ENCODE measurements around the gene ISOC2.

ISOC2 gene

GRCh38 chr19:55477905-55478304, 16.5 kb upstream of the ISOC2 start:
- DNase-seq (ENCODE audit: low read depth in 2 of 2), result no peak

GRCh38 chr19:55476100-55476775, 14.8 kb upstream of the ISOC2 start, which contains the start of gene ZNF628:
TSS of gene ZNF628 (plus strand) at chr19:55476617. CDS start at chr19:55479911, 3,294 bp downstream.
- peak; percentile 96 to 98 for DNase-seq (ENCODE audit: low read depth in 2 of 2)

- no peak for DNase-seq (ENCODE audit: low read depth in 2 of 2)
Measured at GRCh38 chr19:55474269-55475265, 13.1 kb upstream of the ISOC2 start.

DNA sequence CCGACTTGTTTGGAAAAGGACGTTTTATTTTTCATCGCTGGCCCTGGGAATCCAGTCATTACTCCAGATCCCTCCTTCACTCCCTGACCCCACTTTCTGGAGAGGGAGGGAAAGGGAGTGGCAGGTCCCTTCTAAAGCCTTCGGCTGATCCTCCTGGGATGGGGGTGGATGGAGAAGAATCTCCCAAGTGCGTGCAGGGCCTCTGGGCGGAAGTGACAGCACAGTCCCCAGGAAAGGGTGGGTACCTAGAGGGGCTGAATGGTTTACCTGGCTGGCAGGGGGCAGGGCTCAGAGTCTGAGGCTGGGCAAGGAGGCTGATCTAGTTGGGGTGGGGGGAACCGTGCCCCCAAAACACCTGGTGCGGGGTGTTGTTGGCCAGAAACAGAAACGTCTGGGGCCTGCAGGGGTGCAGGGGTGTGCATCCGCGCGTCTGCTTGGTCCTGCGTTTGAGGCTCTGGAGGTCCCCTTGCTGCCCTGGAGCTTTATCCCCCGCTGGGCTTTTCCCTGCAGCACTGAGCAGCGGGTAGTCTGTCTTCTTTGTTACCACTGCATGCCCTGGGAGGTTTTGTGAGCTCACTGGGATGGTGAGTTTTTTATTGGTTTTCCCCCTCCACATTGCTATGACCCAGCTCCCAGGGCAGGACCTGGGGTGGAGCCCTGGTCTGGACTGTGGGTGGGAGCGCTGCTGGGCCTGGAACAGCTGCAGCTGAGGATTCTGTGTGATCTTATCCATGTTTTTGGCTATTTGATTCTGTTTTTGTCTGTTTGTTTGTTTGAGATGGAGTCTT, 12.0 kb upstream of the ISOC2 start:
- DNase-seq (ENCODE audit: low read depth in 2 of 2), result no peak

DNA sequence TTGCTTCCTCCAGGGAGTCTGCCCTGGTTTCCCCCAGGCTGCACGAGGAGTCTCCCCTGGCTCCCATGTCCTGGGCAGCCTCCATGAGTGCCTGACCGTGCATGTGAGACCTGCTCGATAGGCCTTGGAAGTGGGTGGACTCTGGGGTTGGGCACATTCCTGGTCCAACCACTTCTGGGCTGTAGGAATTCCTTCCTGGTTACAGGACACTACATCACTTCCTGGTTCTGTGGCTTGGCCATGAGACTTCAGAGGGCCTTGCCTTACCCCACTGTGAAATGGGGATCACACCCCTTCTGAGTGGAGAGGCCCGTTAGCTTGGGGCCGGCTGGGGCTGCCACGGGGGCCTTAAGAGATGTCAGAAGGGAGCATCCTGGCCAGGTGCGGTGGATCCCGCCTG, 11.0 kb upstream of the ISOC2 start:
- DNase-seq (ENCODE audit: low read depth in 2 of 2), result no peak

- DNase-seq (ENCODE audit: low read depth in 2 of 2), result no peak
Measured at GRCh38 chr19:55471266-55471665, 9.8 kb upstream of the ISOC2 start.

GRCh38 chr19:55468054-55468393, 6.6 kb upstream of the ISOC2 start:
- DNase-seq (ENCODE audit: low read depth in 2 of 2), result no peak

GRCh38 chr19:55467236-55468053, 6.0 kb upstream of the ISOC2 start:
- peak; percentile 52 to 60 for DNase-seq (ENCODE audit: low read depth in 2 of 2)

DNA sequence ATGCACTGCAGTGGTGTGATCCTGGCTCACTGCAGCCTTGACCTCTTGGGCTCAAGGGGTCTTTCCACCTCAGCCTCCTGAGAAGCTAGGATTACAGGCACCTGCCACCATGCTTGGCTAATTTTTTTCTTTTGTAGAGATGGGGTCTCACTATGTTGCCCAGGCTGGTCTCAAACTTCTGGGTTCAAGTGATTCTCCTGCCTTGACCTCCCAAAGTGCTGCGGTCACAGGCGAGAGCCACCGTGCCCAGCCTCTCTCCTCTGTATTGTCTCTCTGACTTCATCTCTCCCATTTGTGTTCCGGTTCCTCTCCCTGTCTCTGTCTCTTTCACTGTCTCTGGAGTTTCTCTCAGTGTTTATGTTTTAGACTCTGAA, 4.8 kb upstream of the ISOC2 start:
- DNase-seq (ENCODE audit: low read depth in 2 of 2), result no peak

- no peak for DNase-seq (ENCODE audit: low read depth in 2 of 2)
Measured at GRCh38 chr19:55465460-55466240, 4.2 kb upstream of the ISOC2 start.

GRCh38 chr19:55464662-55465054, 3.2 kb upstream of the ISOC2 start, which contains the start of gene C19orf85:
TSS of gene C19orf85 (minus strand) at chr19:55464751. CDS start at chr19:55464554, 197 bp downstream.
- no peak for DNase-seq (ENCODE audit: low read depth in 2 of 2)

DNA sequence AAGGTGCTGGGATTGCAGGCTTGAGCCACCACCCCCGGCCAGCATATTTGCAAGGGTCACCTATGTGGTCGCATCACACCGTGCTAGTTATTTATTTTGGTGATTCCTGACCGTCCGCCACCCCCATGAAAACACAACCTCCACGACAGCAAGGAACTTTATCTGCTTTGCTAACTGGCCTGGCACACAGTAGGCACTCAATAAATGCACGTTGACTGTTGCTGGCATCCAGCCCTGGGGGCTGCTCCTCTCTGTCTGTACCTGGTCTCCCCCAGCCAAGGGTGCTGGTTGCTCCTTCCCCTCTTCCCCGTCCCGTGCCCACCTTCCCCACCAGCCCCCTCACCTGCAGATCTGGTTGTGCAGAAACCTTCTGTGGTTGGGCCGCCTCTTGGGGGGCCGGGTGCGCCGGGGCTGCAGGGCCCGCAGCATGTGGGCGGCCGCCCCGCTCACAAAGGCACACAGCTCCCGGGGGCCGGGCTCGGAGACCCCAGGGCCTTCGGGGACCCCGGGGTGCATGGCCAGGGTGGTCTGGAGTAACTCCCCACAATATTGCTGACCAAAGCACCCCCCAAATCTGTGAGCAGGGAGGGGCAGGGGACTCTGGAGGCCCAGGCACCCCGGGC, 2.7 kb upstream of the ISOC2 start:
- DNase-seq (ENCODE audit: low read depth in 2 of 2), result no peak

DNA sequence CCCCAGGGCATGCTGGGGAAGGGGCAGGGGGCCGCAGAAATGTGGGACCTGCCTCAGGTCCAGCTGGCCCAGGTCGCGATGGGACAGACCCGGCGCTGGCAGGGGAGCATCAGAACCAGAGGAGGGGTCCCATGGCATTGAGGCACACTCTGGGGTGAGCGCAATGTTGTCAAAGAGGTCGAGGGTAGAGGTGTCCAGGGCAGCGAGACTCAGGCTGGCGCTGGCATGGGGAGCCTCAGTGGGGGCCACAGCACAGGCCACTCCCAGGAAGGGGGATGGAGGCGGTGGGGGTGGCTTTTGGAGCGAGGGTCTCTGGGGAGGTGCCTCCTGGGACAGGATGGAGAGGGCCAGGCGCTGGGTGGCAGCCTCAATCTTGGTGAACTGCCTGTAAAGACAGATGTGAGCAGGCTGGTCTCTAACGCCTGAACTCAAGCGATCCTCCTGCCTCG, 2.2 kb upstream of the ISOC2 start:
- no peak for DNase-seq (ENCODE audit: low read depth in 2 of 2)

GRCh38 chr19:55462722-55463121, 1.3 kb upstream of the ISOC2 start:
- DNase-seq (ENCODE audit: low read depth in 2 of 2), result no peak

GRCh38 chr19:55461974-55462626, 658 bp upstream of the ISOC2 start:
- DNase-seq (ENCODE audit: low read depth in 2 of 2), result no peak

DNA sequence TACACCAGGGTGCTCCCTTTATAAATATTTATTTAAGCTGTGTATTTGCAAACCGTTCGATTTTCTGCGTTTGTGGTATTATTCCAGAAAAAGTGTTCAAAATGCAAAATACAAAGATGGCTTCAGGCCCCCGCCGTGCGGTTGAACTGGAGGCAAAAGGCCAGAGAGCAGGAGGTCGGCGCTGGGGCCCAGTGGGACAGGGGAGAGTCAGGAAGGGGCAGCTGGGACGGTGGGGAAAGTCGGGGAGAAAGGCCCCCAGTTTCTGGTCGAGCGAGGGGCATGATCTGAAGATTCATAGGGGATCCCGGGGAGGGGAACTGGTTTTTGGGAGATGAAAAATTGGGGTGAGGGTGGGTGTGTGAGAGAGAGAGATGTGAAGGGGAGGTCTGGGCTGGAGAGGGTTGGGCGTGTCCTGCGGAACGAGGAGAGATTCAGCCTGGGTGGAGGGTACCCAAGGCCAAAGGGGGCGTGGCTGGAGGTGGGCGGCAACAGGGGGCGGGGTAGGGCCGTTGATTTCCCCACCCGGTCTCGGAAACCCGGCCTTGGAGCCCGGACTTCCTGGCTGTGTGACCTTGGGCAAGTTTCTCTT, 678 bp downstream of the ISOC2 start:
- peak; percentile 35 to 46 for DNase-seq (ENCODE audit: low read depth in 2 of 2)

GRCh38 chr19:55459950-55460657, 1.3 kb downstream of the ISOC2 start:
- no peak for DNase-seq (ENCODE audit: low read depth in 2 of 2)

DNA sequence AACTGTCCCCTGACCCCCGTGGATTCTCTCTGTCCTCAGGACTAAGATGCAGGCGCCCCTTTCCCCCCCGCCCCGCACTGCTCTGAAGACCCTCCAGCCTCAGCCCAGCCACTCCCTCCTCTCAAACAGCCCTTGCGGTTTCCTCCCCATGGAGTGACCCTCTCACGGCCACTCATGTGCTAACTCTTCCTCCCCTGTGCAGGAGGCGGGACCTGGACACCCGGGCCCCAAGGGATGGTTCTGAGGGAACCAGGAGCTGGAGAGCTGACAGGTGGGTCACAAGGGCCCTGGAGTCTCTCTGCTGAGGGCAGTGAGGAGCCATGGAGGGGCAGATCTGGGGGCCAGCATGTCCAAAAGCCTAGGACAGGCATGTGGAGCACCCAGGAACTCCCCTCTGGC, 1.9 kb downstream of the ISOC2 start:
- no peak for DNase-seq (ENCODE audit: low read depth in 2 of 2)

All from stimulated activated CD8-positive, alpha-beta memory T cell treated with anti-CD3 and anti-CD28 coated beads, Interleukin-2, amount 100 ng/mL, for 48 hours (primary cell).